Ammon's horn (tissue), 1 donor: ENCODE results near the gene MRTFA.
A peak's percentile ranks its signal among the peaks of the same experiment; 100 is the strongest.
"Not testable (repeated sequence)": the region's sequence is repeated elsewhere in the genome, so short reads cannot be mapped to it uniquely, and the experiment has no call there.

Experiments
- DNase-seq: peaks from one replicate; pipeline ENCODE4 v3.0.0-alpha.2; 2016; ENCODE audit warnings: low spot score

Gene MRTFA

DNA sequence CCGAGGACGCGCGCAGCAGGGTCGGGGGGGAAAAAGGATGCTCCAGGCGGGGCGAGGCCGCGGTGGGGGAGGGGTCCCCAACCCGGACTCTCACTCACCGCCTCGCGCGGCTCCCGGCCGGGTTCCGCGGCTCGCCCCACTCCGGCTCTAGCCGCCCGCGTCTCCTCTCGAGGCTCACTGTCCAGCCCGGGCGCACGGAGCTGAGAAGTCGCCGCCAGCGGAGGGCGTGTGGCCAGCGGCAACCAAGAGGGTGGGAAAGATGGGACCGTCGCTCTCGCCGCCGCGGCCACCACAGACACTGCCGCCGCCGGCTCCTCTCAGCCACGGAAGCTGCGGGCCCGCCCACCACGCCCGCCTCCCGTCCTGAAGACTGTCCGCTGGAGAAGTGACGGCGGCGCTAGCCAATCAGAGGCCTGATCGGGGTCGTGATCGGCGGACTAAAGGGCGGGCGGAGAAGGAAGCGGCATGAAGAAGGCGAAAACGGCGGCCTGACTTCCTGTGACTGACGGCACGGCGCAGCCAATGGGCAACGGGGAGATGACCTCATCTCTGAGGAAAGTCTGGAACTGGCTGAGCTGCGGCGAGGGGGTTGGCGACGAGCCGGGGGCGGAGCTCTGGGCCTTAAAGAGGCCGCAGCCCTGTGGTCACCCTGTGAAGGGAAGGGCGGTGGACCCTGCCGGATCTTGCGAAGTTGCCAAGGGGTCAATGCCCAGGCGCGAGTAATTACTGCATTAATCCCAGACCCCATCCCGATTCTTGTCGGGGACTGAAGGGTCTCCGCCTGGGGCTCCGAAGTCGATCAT is at the start of gene MRTFA:
TSS of gene MRTFA (minus strand) at position 340 of the 803 bp plus-strand sequence.
- DNase-seq, result peak; percentile 100

DNA sequence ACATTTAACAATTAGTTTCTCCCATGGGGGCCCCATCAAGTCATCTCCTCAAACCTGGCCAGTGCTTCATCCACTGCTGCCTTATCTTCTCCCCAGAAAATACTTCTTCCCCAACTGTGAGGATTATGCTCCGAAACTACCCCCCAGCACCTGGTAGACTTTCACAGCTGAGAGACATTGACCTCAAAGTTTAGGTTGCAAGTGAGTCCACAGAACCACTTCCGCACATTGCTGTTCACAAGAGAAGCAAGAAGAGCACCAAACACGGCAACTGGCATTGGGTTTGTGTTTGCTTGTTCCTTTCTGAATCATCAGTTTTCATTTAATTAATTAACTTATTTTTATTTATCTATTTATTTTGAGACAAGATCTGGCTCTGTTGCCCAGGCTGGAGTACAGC is 48.9 kb upstream of the MRTFA start:
- DNase-seq, result no peak

DNA sequence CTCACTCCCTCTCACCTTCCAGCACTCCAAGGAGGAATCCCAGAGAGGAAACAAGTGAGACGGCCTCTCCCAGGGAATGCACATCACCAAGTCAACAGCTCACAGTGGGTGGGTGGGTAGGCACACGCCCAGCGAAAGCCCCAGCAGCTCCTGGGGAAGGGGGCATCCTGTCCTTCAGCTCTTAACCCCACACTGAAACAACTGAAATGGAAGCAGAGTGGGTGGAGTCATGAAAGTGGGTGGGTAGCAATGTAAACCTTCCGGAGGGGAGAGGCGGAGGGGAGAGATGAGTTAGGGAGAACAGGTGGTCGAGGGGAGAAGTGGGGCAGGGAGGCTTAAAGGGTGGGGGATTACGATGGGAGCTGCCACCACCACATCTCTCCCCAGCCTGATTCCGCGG is 48.2 kb upstream of the MRTFA start:
- DNase-seq, result no peak

DNA sequence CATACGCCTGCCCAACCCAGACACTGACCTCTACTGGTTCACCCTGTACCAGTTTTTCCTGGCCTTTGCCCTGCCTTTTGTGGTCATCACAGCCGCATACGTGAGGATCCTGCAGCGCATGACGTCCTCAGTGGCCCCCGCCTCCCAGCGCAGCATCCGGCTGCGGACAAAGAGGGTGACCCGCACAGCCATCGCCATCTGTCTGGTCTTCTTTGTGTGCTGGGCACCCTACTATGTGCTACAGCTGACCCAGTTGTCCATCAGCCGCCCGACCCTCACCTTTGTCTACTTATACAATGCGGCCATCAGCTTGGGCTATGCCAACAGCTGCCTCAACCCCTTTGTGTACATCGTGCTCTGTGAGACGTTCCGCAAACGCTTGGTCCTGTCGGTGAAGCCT is 44.9 kb upstream of the MRTFA start:
- DNase-seq, result no peak

DNA sequence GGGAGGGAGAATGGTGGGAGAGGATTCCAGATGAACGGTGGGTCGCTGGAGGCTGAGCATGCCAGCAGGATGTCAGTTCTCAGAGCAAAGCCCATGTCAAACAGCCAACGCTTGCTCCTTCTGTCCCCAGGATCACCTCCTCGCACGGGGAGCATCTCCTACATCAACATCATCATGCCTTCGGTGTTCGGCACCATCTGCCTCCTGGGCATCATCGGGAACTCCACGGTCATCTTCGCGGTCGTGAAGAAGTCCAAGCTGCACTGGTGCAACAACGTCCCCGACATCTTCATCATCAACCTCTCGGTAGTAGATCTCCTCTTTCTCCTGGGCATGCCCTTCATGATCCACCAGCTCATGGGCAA is 44.3 kb upstream of the MRTFA start:
- DNase-seq, result no peak

DNA sequence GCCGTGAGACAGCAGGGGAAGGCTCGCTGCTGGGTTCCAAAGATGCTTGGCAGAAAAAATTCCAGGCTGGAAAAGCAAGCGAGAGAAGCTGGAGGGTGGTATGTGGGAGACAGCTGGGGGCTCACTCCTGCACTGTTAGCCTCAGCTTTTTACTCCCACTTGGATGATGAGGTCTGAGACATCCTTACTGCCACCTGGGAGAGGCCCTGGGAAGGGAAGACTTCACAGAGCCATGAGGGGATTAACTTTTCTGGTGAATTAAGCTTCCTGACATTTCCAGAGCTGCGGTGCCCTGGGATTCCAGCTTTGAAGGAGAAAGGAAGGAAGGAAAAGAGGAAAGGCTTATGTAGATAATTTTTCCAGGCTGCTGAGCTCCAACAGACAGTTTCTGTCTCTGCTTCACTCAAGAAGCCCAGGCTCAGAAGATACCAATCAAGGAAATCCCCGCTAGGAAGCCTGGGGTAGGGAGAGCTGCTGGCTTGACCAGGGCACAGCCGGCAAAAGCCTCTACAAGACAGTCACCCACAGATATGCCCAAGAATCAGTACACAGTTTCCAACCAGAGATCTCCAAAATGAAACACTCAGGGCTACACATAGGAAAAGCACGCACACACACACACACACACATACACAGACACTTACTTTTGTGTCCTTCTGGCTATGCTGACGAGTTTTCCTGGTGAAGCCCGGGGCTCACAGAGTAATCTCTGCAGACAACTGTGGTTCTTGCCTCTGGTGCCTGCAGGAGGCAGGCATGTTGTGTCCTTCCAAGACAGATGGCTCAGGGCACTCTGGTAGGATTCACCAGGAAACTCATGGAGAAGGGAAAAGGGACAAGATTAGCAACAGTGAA is 43.7 kb upstream of the MRTFA start:
- no peak for DNase-seq

DNA sequence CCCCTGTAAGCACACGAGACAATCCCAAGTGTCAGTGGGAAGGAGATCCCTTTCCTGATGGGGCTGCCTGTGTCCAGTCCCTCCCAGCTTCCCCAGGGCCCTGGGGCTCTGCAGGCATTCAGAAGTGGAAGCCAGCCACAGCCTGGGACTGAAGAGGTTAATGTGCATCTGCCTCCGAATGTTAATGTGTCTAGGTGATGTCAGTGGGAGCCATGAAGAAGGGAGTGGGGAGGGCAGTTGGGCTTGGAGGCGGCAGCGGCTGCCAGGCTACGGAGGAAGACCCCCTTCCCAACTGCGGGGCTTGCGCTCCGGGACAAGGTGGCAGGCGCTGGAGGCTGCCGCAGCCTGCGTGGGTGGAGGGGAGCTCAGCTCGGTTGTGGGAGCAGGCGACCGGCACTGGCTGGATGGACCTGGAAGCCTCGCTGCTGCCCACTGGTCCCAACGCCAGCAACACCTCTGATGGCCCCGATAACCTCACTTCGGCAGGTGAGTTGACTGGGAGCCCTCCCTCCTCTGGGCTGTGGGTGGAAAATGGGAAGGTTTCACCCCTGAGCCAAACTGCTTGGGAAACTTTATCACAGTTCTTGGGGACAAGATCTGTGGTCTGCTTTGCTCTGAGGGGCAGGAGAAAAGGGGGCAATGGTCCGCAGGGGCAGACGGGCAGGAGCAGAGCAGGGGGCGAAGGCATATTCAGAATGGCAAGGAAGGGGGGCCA is 42.9 kb upstream of the MRTFA start, which contains the start of gene MCHR1:
TSS of gene MCHR1 (plus strand) at position 236 of the 715 bp plus-strand sequence. CDS start at position 405, 169 bp downstream.
- DNase-seq, result no peak

DNA sequence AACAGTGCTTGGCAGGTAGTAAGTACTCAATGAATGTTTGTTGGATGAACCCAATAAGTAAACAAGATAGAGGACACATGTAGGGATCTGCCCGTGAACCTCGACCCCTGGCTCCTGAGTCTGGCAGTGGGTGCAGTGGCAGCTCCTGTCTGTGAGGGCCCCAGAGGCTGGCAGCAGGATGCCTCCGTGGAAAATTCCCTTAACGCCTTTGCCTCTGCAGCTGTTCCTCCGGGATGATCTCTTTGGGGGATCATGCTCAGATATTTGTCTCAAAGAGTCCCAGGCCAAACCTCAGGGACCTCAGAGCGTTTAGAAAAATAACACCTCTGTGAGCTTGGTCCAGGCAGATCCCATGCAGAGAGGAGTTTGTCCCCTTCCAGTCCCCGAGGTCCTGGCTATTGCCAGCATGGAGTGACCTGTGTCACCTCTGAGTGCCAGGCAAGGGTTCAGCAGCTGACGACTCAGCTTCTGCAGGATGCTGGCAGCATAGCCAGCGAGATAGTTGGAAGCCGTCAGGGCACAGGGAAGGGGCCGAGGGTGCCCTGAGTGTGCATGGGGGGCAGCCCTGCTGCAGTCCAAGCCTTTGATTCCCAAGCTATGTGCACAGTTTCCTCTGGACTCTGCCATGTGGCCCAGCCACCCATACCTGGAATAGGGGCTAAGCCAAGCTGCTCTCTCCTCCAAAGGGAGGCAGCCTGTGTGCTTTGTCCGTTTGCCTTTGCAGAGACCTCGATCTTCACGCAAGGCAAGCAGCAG is 42.2 kb upstream of the MRTFA start:
- DNase-seq, result no peak

DNA sequence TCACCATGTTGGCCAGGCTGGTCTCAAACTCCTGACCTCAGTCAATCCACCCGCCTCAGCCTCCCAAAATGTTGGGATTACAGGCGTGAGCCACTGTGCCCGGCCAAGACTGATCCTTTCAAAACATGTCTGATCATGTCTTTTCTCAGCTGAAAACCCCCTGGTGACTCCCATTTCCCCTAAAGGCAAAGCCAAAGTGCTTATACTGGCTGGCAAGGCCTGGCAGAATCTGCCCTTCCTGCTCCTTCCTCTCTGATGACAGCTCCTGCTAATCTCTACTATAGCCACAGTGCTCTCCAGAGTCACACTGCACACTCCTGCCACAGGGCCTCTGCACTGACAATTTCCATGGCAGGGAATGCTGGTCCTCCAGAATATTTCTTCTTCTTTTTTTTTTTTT is 40.1 kb upstream of the MRTFA start:
- no peak for DNase-seq

DNA sequence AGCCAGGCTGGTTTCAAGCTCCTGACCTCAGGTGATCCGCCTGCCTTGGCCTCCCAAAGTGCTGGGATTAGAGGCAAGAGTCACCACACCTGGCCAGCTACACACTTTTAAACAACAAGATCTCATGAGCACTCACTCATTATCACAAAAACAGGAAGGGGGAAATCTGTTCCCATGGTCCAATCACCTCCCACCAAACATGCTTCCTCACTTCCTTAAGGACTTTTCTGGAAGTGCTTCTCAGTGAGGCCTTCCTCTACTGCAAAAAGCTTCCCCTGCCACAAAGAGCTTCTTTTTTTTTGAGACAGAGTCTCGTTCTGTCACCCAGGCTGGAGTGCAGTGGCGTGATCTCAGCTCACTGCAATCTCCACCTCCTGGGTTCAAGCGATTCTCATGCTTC is 39.6 kb upstream of the MRTFA start:
- not testable (repeated sequence) for DNase-seq

DNA sequence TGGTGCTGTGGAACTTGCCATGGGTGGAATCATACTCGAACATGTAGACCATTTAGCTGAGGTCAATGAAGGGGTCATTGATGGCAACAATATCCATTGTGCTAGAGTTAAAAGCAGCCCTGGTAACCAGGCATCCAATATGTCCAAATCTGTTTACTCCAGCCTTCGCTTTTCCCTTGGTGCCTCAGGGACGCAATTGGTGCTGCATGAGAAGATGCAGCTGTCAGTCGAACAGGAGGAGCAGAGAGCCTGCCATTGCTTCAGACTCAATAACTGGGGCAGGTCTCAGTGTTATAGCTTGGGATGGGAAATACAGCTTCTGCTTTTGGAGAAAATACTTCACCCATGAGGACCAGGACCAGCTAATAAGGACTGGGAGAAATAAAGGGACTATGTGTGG is 37.8 kb upstream of the MRTFA start:
- DNase-seq, result no peak

DNA sequence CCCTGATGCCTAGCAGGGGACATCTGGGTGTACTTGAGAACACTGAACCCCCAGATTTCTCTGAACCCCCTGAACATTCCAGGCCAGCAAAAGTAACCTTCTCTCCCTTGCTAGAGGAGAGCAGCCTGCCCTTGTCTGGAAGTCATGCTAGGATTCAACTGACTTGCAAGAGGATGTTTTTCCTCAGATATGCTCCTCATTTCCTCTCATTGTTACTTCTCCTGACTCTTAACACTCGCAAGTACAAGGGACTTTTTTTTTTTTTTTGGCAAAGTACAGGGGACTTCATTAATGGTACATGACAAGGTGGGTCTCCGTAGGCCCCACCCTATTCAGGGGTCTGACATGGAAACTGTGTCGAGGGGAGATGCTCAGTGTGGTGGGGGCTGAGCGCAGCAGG is 36.5 kb upstream of the MRTFA start:
- no peak for DNase-seq

DNA sequence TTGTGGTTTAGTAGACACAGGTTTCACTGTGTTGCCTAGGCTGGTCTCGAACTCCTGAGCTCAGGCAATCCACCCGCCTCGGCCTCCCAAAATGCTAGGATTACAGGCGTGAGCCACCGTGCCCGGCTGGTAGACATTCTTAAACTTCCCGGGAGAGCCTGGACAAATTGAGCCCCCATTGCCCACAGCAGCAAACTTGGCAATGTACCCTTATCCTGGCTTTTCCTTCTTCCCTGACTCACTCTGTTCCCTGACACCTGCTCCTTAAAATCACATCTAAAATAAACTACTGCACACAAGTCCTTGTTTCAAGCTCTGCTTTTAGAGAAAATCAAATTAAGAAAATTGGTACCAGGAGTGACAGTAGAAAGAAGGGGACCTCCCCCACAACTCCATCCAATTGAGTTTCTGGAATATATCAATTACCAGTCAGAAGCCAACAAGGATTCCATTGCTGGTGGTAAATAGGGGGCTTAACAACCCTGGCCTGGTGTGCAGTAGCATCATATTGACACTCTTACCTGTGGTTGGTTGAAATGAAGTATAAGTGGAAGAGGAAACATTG is 35.4 kb upstream of the MRTFA start:
- DNase-seq, result no peak

DNA sequence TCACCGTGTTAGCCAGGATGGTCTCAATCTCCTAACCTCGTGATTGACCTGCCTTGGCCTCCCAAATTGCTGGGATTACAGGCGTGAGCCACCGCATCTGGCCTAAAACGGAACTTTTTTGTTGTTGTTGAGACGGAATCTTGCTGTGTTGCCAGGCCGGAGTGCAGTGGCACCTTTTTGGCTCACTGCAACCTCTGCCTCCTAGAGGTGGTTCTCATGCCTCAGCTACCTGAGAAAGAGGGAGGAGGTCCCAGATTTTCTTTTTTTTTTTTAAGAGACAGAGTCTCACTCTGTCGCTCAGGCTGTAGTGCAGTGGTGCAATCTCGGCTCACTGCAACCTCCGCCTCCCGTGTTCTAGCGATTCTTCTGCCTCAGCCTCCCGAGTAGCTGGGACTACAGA is 34.9 kb upstream of the MRTFA start:
- no peak for DNase-seq

DNA sequence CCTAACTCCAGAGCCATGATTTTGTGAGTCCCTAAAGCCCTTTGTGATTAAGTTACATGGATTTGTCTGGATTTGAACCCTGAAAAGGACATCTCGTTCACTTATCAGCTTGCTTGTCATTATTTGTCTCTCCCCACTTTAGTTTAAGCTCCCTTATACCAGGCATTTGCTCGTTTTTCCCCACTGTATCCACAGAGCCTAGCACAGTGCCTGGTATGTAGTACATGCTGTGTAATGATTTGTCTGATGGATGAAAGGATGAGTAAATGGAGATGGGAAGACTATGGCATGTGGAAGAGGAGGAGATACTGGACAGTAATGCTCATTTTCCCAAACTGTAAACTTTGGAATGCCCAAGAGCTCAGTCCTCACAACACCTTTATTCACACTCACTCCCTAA is 33.5 kb upstream of the MRTFA start:
- no peak for DNase-seq

DNA sequence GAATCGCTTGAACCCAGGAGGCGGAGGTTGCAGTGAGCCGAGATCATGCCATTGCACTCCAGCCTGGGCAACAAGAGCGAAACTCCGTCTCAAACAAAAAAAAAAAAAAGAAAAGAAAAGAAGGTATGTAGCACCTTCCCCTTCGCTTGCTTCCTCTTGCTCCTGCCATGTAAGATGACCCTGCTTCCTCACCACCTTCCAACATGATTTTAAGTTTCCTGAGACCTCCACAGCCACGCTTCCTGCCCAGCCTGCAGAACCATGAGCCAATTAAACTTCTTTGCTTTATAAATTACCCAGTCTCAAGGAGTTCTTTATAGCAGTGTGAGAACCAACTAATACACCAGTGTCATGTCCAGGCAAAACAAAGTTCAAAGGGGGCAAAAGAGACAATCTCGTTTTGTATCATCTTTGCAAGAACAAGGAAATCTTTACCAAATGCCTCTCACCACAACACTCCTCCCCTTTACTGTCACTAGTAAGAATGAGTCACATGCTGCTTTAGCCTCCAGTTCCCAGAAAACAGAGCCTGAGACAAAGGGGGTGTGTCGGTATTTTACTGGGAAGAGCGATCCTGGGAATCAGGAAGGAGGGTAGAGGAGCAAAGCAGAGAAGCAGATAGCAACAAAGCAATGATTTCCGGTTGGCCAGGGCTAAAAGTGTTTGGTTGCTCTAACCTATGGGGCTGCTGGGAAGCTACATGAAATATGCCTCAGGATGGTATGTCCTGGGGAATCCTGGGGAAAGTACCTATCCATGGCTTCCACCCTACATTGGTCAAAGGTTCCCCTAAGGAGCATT is 32.3 kb upstream of the MRTFA start:
- no peak for DNase-seq

DNA sequence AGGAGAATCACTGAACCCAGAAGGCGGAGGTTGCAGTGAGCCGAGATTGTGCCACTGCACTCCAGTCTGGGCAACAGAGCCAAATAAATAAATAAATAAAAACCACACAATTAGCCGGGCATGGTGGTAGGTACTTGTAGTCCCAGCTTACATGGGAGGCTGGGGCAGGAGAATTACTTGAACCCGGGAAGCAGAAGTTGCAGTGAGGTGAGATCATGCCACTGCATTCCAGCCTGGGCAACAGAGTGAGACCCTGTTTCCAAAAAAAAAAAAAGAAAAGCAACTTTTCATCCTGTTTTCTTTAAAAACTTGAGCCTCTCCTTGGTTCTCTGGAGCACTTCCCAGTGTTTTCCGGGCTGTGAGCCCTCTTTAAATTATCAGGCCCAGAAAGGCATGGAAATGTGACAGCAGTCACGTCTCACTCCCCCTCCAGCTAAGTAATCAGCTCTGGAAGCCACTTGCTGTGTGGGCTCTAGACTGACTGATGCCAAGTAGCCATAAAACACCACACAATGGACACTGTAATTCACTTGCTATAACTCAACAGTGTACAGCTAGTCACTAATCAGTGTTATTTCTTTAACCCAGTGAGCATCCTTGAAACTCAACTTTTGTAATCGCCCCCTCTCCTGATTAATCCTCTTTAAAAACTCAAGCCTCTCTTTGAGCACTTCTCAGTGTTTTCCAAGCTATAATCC is 29.8 kb upstream of the MRTFA start:
- no peak for DNase-seq

DNA sequence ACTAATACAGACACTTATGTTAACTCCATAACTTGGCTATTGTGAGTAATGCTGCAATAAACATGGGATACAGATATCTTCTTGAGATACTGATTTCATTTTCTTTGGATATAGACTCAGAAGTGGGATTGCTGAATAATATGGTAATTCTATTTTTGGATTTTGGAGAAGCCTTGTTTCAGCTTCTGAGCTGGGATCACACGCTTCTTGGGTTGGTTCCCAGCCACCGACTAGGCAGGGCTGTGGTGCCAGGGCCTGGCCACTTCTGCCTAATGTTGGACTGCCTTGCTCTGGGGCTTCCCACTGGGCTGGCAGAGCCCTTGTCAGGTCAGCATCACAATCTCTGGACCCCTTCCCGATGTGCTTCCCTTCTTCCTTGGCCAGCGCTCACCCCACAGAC is 28.8 kb upstream of the MRTFA start:
- DNase-seq, result peak; percentile 61

DNA sequence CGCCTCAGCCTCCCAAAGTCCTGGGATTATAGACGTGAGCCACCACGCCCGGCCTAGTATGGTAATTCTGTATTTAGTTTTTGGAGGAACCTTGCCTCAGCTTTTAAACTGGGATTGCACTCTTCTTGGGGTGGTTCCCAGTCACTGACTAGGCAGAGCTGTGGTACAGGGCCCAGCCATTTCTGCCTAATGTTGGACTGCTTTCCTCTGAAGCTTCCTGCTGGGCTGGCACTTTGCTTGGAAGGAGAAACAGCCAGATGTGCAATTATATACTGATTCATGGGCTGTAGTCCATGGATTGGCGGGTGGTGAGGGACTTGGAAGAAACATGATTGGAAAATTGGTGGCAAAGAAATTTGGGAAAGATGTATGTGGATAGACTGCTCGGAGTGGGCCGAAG is 25.2 kb upstream of the MRTFA start:
- DNase-seq, result no peak

DNA sequence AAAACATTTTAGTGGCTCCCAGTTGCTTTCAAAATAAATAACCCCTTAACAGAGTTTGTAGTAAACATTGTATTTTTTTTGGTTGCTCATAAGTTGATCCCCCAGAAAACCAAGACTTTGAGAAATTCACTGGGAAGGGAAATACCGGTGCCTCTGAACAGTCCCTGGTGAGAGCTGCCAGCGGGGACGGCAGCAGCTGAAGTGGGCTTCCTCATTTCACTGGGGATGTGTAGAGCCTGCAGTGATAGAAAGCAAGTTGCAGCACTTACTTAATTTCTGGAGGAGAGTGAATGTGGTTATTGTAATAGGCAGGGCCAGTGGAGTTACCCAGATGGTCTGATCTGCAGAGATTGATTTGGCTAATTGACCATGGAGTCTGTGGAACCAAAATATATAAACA is 24.2 kb upstream of the MRTFA start:
- DNase-seq, result no peak
